Forelimb muscle (tissue), 1 donor: ENCODE results near the gene SMG6. TPM values are rescaled to one million over a fixed set of nuclear protein-coding genes. Genes with fewer than 3 reads are reported as not detected.
"Not testable (repeated sequence)": the region's sequence is repeated elsewhere in the genome, so short reads cannot be mapped to it uniquely, and the experiment has no call there.

ENCODE experiments used
- DNase-seq: peaks from one replicate; pipeline ENCODE4 v3.0.0-alpha.2; 2013; ENCODE audit warnings: low read depth
- polyA plus RNA-seq: library from polyadenylated mRNA; unstranded; fragments of 120-200 nt; gene quantifications from one replicate; pipeline ENCODE4 v1.2.1, GENCODE V29; 2013; ENCODE audit not compliant: insufficient read length

Gene SMG6
- polyA plus RNA-seq, 1 donor, result 16.5 TPM

- DNase-seq, result no peak
These were observed 157.3 kb downstream of the SMG6 start for GRCh38 chr17:2146132-2146871.

- DNase-seq, result no peak
These were observed 158.9 kb downstream of the SMG6 start for GRCh38 chr17:2144701-2145100.

GRCh38 chr17:2143332-2143731 lies 160.3 kb downstream of the SMG6 start:
- DNase-seq, result no peak

GRCh38 chr17:2142682-2143081 lies 160.9 kb downstream of the SMG6 start:
- DNase-seq, result not testable (repeated sequence)

- DNase-seq, result no peak
These were observed 162.9 kb downstream of the SMG6 start for GRCh38 chr17:2140683-2141082.

GRCh38 chr17:2138761-2139160 lies 164.8 kb downstream of the SMG6 start:
- DNase-seq, result no peak

GRCh38 chr17:2138318-2138717 lies 165.3 kb downstream of the SMG6 start:
- DNase-seq, result no peak

GRCh38 chr17:2137342-2138098 lies 166.1 kb downstream of the SMG6 start:
- no peak for DNase-seq

GRCh38 chr17:2136241-2136640 lies 167.3 kb downstream of the SMG6 start:
- no peak for DNase-seq

GRCh38 chr17:2128011-2128410 lies 175.6 kb downstream of the SMG6 start:
- DNase-seq, result no peak

- no peak for DNase-seq
These were observed 178.5 kb downstream of the SMG6 start for GRCh38 chr17:2125013-2125535.

GRCh38 chr17:2124391-2124790 lies 179.2 kb downstream of the SMG6 start:
- no peak for DNase-seq

- DNase-seq, result no peak
These were observed 180.0 kb downstream of the SMG6 start for GRCh38 chr17:2123375-2124251.

- no peak for DNase-seq
These were observed 180.8 kb downstream of the SMG6 start for GRCh38 chr17:2122641-2123302.

- DNase-seq, result no peak
These were observed 182.8 kb downstream of the SMG6 start for GRCh38 chr17:2120586-2121335.

- DNase-seq, result no peak
These were observed 190.3 kb downstream of the SMG6 start for GRCh38 chr17:2113279-2113622.

- DNase-seq, result no peak
These were observed 191.9 kb downstream of the SMG6 start for GRCh38 chr17:2111691-2112090.

GRCh38 chr17:2110436-2110835 lies 193.1 kb downstream of the SMG6 start:
- no peak for DNase-seq

GRCh38 chr17:2108170-2108569 lies 195.4 kb downstream of the SMG6 start:
- no peak for DNase-seq

GRCh38 chr17:2107506-2107905 lies 196.1 kb downstream of the SMG6 start:
- DNase-seq, result no peak

GRCh38 chr17:2107050-2107449 lies 196.5 kb downstream of the SMG6 start:
- DNase-seq, result no peak
